NOMO-1 (cell line): ENCODE data around the gene MUC6.

Experiments used
- DNase-seq, 2 experiments: peaks; one replicate each; lab custom pipeline; 2025; ENCODE audit not compliant: unreplicated experiment in 2 of 2; lab: John Stamatoyannopoulos, UW

MUC6 gene

DNA sequence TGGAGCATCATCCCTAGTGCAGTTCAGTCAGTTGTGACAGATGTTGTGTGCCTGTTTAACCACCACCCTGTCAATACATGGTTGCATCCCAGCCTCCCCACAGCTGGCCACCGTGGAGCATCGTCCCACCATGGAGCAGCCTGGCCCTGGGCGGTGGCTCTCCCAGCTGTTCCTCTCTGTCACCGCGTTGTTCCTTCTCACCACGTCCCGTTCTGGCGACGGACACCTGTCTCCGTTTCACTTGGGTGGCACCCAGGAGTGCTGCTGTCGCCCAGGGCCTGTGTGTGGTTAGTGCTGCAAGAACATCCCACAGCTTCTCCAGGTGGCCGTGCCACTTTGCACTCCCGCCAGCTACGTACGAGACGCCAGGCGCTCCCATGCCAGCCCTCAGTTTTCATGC lies 26.5 kb downstream of the MUC6 start:
- DNase-seq = no peak

GRCh38 chr11:1009371-1009770 lies 27.1 kb downstream of the MUC6 start:
- no peak for DNase-seq

GRCh38 chr11:1008803-1009145 lies 27.7 kb downstream of the MUC6 start:
- no peak for DNase-seq

- DNase-seq = no peak
These were observed 28.3 kb downstream of the MUC6 start for GRCh38 chr11:1008001-1008802.

DNA sequence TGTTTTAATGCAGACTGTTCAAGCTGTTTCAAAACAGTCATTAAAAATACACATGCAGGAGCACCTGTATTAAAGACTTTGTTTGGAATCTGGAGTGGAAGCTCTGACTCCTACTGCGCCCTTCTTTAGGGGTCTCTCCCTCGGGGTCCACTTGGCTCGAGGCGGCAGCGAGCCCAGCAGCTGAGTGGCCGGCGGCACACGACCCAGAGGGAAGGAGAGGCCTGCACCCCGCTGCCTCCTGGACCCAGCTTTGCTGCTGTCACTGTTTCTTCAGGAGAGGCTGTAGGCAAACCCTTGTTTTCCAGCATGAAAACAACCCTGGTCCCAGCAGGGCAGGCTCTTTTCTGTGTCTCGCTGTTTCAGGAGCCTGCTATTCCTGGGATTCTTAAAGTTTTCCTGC lies 29.2 kb downstream of the MUC6 start:
- DNase-seq = no peak

- no peak for DNase-seq
These were observed 29.8 kb downstream of the MUC6 start for GRCh38 chr11:1006762-1007161.

- no peak for DNase-seq
These were observed 30.6 kb downstream of the MUC6 start for GRCh38 chr11:1005928-1006327.

- no peak for DNase-seq
These were observed 33.4 kb downstream of the MUC6 start for GRCh38 chr11:1003159-1003558.

- no peak for DNase-seq
These were observed 34.0 kb downstream of the MUC6 start for GRCh38 chr11:1002406-1002984.

- no peak for DNase-seq
These were observed 34.7 kb downstream of the MUC6 start for GRCh38 chr11:1001617-1002405.

DNA sequence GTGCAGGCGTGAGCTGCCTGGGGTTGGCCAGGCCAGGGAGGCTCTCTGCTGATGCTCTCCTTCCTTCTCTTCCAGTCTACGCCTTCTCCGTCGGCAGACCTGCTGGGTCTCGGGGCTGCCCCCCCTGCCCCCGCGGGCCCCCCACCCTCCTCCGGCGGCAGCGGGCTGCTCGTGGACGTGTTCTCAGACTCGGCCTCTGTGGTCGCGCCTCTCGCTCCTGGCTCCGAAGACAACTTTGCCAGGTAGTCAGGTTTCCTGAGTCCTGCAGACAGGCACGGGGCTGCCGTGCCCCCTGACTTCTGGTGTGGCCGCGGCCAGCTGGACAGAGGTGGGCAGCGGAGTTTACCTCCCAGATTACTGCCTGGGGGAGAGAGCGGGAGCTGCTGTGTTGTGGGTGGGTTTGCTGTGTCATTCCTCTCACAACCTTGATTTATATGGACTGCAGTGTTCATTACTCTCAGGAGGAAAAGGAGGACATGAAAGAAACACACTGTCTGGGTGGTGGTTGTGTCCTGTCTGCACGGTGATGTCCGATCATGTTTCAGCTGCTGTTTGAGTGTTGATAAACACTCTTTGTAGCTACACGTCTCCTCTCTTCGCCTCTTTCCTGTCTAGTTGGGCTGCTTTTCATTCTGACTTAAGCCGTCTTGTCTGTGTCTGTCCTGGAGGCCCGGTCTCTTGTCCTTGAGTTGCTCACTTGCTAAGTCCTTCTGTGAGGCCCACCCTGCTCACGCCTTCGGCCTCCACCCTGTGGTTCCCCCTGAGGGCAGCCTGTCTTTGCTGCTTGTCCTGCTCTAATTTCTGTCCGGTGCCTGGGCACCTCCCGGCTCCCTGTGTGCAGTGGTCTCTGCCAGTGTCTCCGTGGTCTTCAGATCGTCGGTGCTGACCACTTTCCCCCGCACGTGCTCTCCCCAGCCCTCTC lies 35.9 kb downstream of the MUC6 start:
- DNase-seq = no peak

DNA sequence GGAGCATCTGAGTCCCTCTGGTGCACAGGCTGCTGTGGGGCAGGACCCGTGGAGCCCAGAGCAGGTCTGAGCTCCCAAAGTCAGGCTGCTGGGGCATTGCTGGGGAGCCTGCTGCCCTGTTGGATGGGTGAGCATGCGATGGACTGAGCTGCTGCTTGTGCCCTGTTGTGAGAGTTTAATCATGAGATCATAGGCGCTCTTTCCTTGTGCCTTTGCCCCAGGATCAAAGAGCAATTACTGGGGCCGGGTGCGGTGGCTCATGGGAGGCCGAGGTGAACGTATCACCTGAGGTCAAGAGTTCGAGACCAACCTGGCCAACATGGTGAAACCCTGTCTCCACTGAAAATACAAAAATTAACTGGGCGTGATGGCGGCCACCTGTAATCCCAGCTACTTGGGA lies 37.5 kb downstream of the MUC6 start:
- no peak for DNase-seq

GRCh38 chr11:997907-998306 lies 38.6 kb downstream of the MUC6 start:
- DNase-seq = no peak

GRCh38 chr11:996681-997080 lies 39.8 kb downstream of the MUC6 start:
- no peak for DNase-seq

GRCh38 chr11:995752-996420 lies 40.6 kb downstream of the MUC6 start:
- DNase-seq = no peak

DNA sequence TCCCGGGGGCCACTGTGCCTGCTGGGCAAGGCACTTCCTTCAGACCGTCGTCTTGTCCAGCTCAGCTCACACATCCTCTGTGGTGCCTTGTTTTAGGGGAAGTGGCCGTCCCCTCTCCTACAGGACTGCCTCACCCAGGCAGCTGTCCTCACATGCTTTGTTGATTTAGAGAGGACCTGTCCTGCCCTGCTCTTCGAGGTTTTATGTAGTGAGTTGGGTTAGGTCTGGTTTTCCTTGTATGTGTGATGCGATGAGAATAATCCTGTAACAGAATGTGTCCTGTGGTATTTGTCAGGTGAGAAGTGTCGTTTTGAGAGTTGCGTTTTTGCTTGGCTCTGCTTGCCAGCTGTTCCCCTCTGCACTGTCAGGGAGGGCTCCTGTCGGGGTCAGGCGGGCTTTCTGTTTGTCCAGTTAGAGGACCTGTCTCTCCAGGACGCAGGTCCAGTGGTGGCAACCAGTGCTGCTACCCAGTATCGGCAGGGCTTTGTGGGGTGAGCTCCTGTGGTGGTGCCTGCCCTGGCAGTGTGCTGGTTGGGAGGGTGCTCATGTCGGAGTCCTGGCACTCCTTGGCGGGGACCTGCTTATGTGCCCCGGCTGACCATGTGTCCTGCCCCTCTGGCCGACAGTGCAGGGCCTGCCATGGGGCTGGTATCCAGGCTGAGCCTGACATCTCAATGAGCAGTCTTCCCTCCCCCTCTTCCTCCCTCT lies 41.3 kb downstream of the MUC6 start:
- no peak for DNase-seq

DNA sequence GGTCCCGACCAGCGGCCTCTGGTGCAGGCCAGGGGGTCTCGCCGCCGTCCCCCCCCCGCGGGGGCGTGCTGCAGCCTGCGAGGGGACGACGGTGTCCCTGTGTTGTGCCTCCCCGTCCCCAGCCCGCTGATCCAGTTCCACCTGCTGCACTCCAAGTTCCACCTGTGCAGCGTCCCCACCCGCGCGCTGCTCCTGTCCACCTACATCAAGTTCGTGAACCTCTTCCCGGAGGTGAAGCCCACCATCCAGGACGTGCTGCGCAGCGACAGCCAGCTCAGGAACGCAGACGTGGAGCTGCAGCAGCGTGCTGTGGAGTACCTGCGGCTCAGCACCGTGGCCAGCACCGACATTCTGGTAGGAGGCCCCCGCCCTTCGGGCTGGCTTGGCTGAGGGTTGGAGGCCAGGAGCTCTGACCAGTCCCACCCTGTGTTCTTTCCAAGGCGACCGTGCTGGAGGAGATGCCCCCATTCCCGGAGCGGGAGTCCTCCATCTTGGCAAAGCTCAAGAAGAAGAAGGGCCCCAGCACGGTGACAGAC lies 42.8 kb downstream of the MUC6 start:
- DNase-seq = no peak

- no peak for DNase-seq
These were observed 43.9 kb downstream of the MUC6 start for GRCh38 chr11:992577-992976.

- no peak for DNase-seq
These were observed 44.7 kb downstream of the MUC6 start for GRCh38 chr11:991711-992307.
